Measurements from ENCODE around the gene DSC1.

Gene DSC1, protein sequence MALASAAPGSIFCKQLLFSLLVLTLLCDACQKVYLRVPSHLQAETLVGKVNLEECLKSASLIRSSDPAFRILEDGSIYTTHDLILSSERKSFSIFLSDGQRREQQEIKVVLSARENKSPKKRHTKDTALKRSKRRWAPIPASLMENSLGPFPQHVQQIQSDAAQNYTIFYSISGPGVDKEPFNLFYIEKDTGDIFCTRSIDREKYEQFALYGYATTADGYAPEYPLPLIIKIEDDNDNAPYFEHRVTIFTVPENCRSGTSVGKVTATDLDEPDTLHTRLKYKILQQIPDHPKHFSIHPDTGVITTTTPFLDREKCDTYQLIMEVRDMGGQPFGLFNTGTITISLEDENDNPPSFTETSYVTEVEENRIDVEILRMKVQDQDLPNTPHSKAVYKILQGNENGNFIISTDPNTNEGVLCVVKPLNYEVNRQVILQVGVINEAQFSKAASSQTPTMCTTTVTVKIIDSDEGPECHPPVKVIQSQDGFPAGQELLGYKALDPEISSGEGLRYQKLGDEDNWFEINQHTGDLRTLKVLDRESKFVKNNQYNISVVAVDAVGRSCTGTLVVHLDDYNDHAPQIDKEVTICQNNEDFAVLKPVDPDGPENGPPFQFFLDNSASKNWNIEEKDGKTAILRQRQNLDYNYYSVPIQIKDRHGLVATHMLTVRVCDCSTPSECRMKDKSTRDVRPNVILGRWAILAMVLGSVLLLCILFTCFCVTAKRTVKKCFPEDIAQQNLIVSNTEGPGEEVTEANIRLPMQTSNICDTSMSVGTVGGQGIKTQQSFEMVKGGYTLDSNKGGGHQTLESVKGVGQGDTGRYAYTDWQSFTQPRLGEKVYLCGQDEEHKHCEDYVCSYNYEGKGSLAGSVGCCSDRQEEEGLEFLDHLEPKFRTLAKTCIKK

DNA sequence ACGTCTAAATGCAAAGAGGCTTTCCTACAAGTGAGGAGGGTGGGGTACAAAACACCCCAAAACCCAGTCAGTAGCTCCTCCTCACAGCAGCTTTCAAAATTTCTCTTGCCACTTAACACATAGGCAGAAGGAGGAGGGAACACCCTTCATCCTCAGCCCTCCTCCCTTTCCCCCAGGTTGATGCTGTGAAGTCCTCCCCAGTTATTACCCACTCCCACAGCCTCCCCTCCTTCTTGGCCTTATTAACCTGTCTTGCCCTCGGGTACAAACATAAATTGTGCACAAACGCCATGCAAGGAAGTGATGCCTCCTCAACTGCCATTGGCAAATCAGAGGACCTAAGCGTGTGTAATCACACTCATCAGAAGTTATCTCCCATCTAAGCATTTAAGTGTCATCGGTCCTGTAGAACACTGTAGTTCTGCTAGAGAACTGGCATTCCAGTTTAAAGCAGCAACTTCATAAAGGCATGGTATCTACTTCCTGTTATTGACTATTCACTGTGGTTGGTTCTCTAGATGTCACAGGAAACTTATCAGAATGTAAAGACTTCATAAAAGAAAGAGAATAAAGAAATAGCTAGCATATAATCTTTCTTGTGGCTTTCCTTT lies at the start of gene DSC1:
Gene DSC1, minus strand, starts transcription at position 32 of the 611 bp plus-strand sequence. CDS start 262 bp downstream, outside the sequence.
- Histone ChIP-seq H2AFZ (ENCODE audit: low read depth, low read length) (peak within 1 kb of the TSS; percentile 95), H3K27me3 (ENCODE audit: low read depth, low read length) (no peaks in the 10 kb centered on the region), H3K27ac (ENCODE audit: low read length) (no peak within 1 kb of the TSS), H3K4me1 (ENCODE audit: low read length) (peaks cover 3% of the 10 kb centered on the region; the same call in 1 of the 2 replicates), H3K9ac (ENCODE audit: low read length) (no peak within 1 kb of the TSS), H3K4me3 (ENCODE audit: low read length) (no peak within 1 kb of the TSS), H3K9me3 (ENCODE audit: insufficient read depth, low read length) (no peaks in the 10 kb centered on the region), H4K20me1 (ENCODE audit: insufficient read depth, low read length) (no peaks in the 10 kb centered on the region), H3K36me3 (replicated peaks; ENCODE audit: low read depth, low read length) (no peaks in the 10 kb centered on the region), H3K4me2 (ENCODE audit: low read length) (peak within 1 kb of the TSS; percentile 45), H3K79me2 (ENCODE audit: low read length) (no peaks in the 10 kb centered on the region)
- TF ChIP-seq EZH2phosphoT487 (IDR thresholded peaks at IDR 0.05; ENCODE audit: low read depth) = no peak
- TF ChIP-seq, protein P1, sequence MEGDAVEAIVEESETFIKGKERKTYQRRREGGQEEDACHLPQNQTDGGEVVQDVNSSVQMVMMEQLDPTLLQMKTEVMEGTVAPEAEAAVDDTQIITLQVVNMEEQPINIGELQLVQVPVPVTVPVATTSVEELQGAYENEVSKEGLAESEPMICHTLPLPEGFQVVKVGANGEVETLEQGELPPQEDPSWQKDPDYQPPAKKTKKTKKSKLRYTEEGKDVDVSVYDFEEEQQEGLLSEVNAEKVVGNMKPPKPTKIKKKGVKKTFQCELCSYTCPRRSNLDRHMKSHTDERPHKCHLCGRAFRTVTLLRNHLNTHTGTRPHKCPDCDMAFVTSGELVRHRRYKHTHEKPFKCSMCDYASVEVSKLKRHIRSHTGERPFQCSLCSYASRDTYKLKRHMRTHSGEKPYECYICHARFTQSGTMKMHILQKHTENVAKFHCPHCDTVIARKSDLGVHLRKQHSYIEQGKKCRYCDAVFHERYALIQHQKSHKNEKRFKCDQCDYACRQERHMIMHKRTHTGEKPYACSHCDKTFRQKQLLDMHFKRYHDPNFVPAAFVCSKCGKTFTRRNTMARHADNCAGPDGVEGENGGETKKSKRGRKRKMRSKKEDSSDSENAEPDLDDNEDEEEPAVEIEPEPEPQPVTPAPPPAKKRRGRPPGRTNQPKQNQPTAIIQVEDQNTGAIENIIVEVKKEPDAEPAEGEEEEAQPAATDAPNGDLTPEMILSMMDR (IDR thresholded peaks at IDR 0.05; ENCODE audit: low read depth, low read length) = no peak

DNA sequence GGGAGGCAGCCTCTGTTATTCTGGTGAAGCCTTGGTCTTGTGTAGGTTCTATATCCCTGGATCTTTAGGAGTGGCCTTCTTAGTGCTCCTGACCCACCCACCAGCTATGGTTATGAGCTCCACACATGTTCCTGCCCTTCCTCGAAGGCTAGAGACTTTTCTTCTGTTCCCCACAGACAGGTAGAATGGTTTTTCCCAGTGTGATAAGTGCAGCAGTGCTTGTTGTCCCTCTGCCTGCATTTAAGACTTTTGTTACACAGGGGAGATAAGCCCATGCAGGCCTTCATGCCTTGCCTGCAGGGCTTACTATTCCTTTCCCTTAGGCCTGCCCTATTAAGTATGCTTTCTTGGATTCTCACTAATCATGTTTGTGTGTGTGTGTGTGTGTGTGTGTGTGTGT lies 48.4 kb upstream of the DSC1 start:
- H3K9me3 ChIP-seq (ENCODE audit: insufficient read depth, low read length) = 0 out of 2 replicates have a peak, but pooled peaks cover 2% of the 10 kb centered on the region
- H3K4me2 ChIP-seq (ENCODE audit: low read length) = no peak overlapping the region
- no peak overlapping the region for H3K4me3 ChIP-seq (ENCODE audit: low read length)
- H3K27ac ChIP-seq (ENCODE audit: low read length) = no peak overlapping the region
- no peak overlapping the region for H2AFZ ChIP-seq (ENCODE audit: low read depth, low read length)
- TF ChIP-seq, protein P1 (IDR thresholded peaks at IDR 0.05; ENCODE audit: low read depth, low read length) = no peak
- no peak for TF ChIP-seq EZH2phosphoT487 (IDR thresholded peaks at IDR 0.05; ENCODE audit: low read depth)
- no peaks in the 10 kb centered on the region for H3K36me3 ChIP-seq (replicated peaks; ENCODE audit: low read depth, low read length)
- H3K27me3 ChIP-seq (ENCODE audit: low read depth, low read length) = no peaks in the 10 kb centered on the region
- H3K79me2 ChIP-seq (ENCODE audit: low read length) = no peaks in the 10 kb centered on the region
- no peaks in the 10 kb centered on the region for H3K4me1 ChIP-seq (ENCODE audit: low read length)
- H4K20me1 ChIP-seq (ENCODE audit: insufficient read depth, low read length) = no peaks in the 10 kb centered on the region
- no peak overlapping the region for H3K9ac ChIP-seq (ENCODE audit: low read length)

GRCh38 chr18:31209041-31209440 lies 46.4 kb upstream of the DSC1 start:
- Histone ChIP-seq H3K4me3 (ENCODE audit: low read length) (no peak overlapping the region), H2AFZ (ENCODE audit: low read depth, low read length) (no peak overlapping the region), H3K36me3 (replicated peaks; ENCODE audit: low read depth, low read length) (no peaks in the 10 kb centered on the region), H3K4me2 (ENCODE audit: low read length) (no peak overlapping the region), H3K27ac (ENCODE audit: low read length) (no peak overlapping the region), H3K4me1 (ENCODE audit: low read length) (no peaks in the 10 kb centered on the region), H3K27me3 (ENCODE audit: low read depth, low read length) (no peaks in the 10 kb centered on the region), H4K20me1 (ENCODE audit: insufficient read depth, low read length) (no peaks in the 10 kb centered on the region), H3K9ac (ENCODE audit: low read length) (no peak overlapping the region), H3K9me3 (ENCODE audit: insufficient read depth, low read length) (0 out of 2 replicates have a peak, but pooled peaks cover 2% of the 10 kb centered on the region), H3K79me2 (ENCODE audit: low read length) (no peaks in the 10 kb centered on the region)
- no peak for TF ChIP-seq EZH2phosphoT487 (IDR thresholded peaks at IDR 0.05; ENCODE audit: low read depth)

DNA sequence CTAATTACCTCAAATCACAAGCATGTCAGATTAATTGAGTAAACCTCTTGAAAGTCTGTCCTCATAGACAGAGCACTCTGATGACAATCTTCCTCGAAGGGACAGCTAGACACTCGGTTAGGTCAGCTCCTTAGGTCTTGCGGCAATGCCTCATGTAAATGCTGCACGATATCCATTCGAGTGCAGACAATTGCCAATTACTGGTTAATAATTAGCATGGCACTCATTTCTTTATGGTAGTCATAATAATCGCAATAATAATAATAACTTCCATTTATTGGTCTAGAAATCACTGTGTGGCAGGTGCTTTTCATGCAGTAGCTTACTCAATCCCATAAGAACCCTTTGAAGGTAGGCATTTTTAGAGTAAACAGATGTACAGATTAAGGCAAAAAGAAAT lies 44.7 kb upstream of the DSC1 start:
- H3K9ac ChIP-seq (ENCODE audit: low read length) = no peak overlapping the region
- no peak overlapping the region for H3K27ac ChIP-seq (ENCODE audit: low read length)
- H3K9me3 ChIP-seq (ENCODE audit: insufficient read depth, low read length) = 0 out of 2 replicates have a peak, but pooled peaks cover 2% of the 10 kb centered on the region
- H3K36me3 ChIP-seq (replicated peaks; ENCODE audit: low read depth, low read length) = no peaks in the 10 kb centered on the region
- H3K4me3 ChIP-seq (ENCODE audit: low read length) = no peak overlapping the region
- no peak for TF ChIP-seq EZH2phosphoT487 (IDR thresholded peaks at IDR 0.05; ENCODE audit: low read depth)
- TF ChIP-seq, protein P1 (IDR thresholded peaks at IDR 0.05; ENCODE audit: low read depth, low read length) = no peak
- H4K20me1 ChIP-seq (ENCODE audit: insufficient read depth, low read length) = no peaks in the 10 kb centered on the region
- H3K79me2 ChIP-seq (ENCODE audit: low read length) = no peaks in the 10 kb centered on the region
- no peak overlapping the region for H2AFZ ChIP-seq (ENCODE audit: low read depth, low read length)
- no peaks in the 10 kb centered on the region for H3K27me3 ChIP-seq (ENCODE audit: low read depth, low read length)
- H3K4me1 ChIP-seq (ENCODE audit: low read length) = no peaks in the 10 kb centered on the region
- H3K4me2 ChIP-seq (ENCODE audit: low read length) = no peak overlapping the region

Data from OCI-LY3 (cell line).